K562 (cell line): ENCODE results near the gene GPR108. TPM values are rescaled to one million over a fixed set of nuclear protein-coding genes. Genes with fewer than 3 reads are reported as not detected.

Experiments
- C11orf30 ChIP-seq: fragments of 450-650 bp; IDR thresholded peaks from 2 replicates; pipeline ENCODE4 v1.6.1; 2016; ENCODE audit warnings: low read depth, mild to moderate bottlenecking
- EP400 ChIP-seq: fragments of 450-650 bp; IDR thresholded peaks from 2 replicates; pipeline ENCODE4 v1.6.1; 2017; ENCODE audit warnings: antibody characterized with exemption, mild to moderate bottlenecking, moderate library complexity
- ESRRA ChIP-seq: fragments of 450-650 bp; IDR thresholded peaks from 2 replicates; pipeline ENCODE4 v1.6.1; 2014; ENCODE audit warnings: low read depth, mild to moderate bottlenecking, moderate library complexity, borderline replicate concordance
- FOXA1 ChIP-seq: fragments of 450-650 bp; IDR thresholded peaks from 2 replicates; pipeline ENCODE4 v1.6.1; 2016; ENCODE audit warnings: mild to moderate bottlenecking, borderline replicate concordance
- HNRNPUL1 ChIP-seq: fragments of 200-400 bp; formaldehyde crosslinking; IDR thresholded peaks from 2 replicates; pipeline ENCODE4 v1.6.1; 2017; ENCODE audit warnings: low read length
- NFXL1 ChIP-seq: fragments of 450-650 bp; formaldehyde crosslinking; IDR thresholded peaks from 2 replicates; pipeline ENCODE4 v1.4.0; 2021; ENCODE audit warnings: mild to moderate bottlenecking
- POLR2AphosphoS2 ChIP-seq: IDR thresholded peaks from 2 replicates; pipeline ENCODE4 v1.6.1; 2012; ENCODE audit warnings: low read length, improper control_type of control experiment
- POLR2B ChIP-seq: fragments of 450-650 bp; IDR thresholded peaks from 2 replicates; pipeline ENCODE4 v1.6.1; 2018; ENCODE audit warnings: low read depth; ENCODE audit not compliant: partially characterized antibody
- RFX5 ChIP-seq: IDR thresholded peaks from 2 replicates; pipeline ENCODE4 v1.6.1; 2011; ENCODE audit warnings: low read depth, mild to moderate bottlenecking, improper control_type of control experiment, low read length
- SMC3 ChIP-seq: conservative IDR thresholded peaks from 2 replicates; pipeline ENCODE4 v1.6.1; 2011; ENCODE audit warnings: low read depth, low read length, improper control_type of control experiment; ENCODE audit not compliant: insufficient read depth
- YY1 ChIP-seq, 3 experiments: IDR thresholded peaks; 2 replicates each; pipeline ENCODE4 v1.6.1; 2011; ENCODE audit warnings: low read length in 2 of 3, mild to moderate bottlenecking in 2 of 3, moderate library complexity in 2 of 3, borderline replicate concordance in 1 of 3, control low read depth in 1 of 3, low read depth in 1 of 3; ENCODE audit not compliant: insufficient read depth in 3 of 3, insufficient replicate concordance in 2 of 3, control insufficient read depth in 1 of 3, insufficient read length in 1 of 3; ENCODE audit errors: extremely low read depth in 1 of 3
- ZNF408 ChIP-seq: fragments of 250-450 bp; sonication (Bioruptor Pico); IDR thresholded peaks from 2 replicates; pipeline ENCODE4 v1.4.0; 2020; ENCODE audit warnings: low read depth, mild to moderate bottlenecking, moderate library complexity
- polyA plus RNA-seq, 8 experiments: library from polyadenylated mRNA; depleted of rRNA in 4 of 8; stranded (reverse) in 5 of 8; unstranded in 3 of 8; fragments of >200 nt; fragmentation: Nextera tagmentation in 2 of 8; fragmentation: Illumina TruSeq in 1 of 8; extraction: Ambion mirVana in 2 of 8; extraction: Trizol in 1 of 8; gene quantifications; 2 replicates each; pipeline versions ENCODE4 v1.2.1 to v1.2.3, GENCODE V29; 2011 to 2014; ENCODE audit warnings: inconsistent platforms in 1 of 8, missing spikeins in 1 of 8
- total RNA-seq, 7 experiments: library from RNA; depleted of rRNA in 6 of 7; stranded (reverse); fragments of >200 nt in 6 of 7; fragmentation: Illumina TruSeq in 2 of 7; extraction: Trizol in 2 of 7; gene quantifications; 2 replicates each; pipeline versions ENCODE4 v1.2.1 to v1.2.3, GENCODE V29; 2011 to 2021; ENCODE audit warnings: low replicate concordance in 1 of 7
- TF ChIP-seq, protein P1 (sequence below): sonication (generic); formaldehyde crosslinking; IDR thresholded peaks from 2 replicates; pipeline ENCODE4 v1.8.0; 2023; ENCODE audit warnings: missing genetic modification reagents, mild to moderate bottlenecking, borderline replicate concordance
- TF ChIP-seq, protein P2 (sequence below): fragments of 450-650 bp; formaldehyde crosslinking; IDR thresholded peaks from 2 replicates; pipeline ENCODE4 v1.4.0; 2020; ENCODE audit warnings: mild to moderate bottlenecking, moderate library complexity
- TF ChIP-seq, protein P3 (sequence below): fragments of 450-650 bp; conservative IDR thresholded peaks from 2 replicates; pipeline ENCODE4 v1.6.1; 2016; ENCODE audit warnings: missing genetic modification characterization, low read depth, mild to moderate bottlenecking, missing compliant biosample characterization, moderate library complexity
- TF ChIP-seq, protein P4 (sequence below): sonication (generic); formaldehyde crosslinking; IDR thresholded peaks from 2 replicates; pipeline ENCODE4 v1.8.1; 2023; ENCODE audit warnings: mild to moderate bottlenecking, missing genetic modification reagents

GPR108 gene
- total and polyA plus RNA-seq, 9 of the 15 experiments (the other 6 are each of a cell fraction or from before 2014, with no cell fraction given), result 2.4 to 33.2 (median 24.4) TPM

DNA sequence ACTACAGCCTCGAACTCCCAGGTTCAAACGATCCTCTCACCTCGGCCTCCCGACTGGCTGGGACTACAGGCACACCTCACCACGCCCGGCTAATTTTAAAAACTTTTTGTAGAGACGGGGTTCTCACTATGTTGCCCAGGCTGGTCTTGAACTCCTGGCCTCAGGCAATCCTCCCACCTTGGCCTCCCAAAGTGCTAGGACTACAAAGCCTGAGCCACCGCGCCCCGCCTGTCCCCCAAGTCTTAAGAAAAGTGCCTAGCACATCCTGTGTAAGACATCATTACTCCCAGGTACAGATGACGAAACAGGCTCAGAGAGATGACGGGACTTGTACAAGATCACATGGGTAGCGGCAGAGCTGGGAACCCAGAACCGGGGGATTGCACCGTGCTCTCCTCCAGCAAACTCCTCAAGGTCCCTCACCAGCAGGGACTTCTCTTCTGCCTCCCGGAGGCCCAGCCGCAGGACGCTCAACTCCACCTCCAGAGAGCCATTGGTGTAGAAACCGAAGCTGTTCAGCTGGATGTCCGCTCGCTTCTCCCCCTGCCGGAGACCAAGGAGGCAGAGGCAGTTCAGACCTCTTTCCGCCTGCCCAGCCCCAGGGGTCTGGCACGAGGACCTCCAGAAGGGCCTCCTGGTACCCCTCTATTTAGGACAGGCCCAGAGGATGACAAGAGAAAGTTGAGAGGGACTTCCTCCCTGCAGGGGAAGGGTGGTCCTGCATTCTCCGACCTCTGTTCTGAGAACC lies 1.0 kb downstream of the GPR108 start (continued):
- TF ChIP-seq, protein P1, sequence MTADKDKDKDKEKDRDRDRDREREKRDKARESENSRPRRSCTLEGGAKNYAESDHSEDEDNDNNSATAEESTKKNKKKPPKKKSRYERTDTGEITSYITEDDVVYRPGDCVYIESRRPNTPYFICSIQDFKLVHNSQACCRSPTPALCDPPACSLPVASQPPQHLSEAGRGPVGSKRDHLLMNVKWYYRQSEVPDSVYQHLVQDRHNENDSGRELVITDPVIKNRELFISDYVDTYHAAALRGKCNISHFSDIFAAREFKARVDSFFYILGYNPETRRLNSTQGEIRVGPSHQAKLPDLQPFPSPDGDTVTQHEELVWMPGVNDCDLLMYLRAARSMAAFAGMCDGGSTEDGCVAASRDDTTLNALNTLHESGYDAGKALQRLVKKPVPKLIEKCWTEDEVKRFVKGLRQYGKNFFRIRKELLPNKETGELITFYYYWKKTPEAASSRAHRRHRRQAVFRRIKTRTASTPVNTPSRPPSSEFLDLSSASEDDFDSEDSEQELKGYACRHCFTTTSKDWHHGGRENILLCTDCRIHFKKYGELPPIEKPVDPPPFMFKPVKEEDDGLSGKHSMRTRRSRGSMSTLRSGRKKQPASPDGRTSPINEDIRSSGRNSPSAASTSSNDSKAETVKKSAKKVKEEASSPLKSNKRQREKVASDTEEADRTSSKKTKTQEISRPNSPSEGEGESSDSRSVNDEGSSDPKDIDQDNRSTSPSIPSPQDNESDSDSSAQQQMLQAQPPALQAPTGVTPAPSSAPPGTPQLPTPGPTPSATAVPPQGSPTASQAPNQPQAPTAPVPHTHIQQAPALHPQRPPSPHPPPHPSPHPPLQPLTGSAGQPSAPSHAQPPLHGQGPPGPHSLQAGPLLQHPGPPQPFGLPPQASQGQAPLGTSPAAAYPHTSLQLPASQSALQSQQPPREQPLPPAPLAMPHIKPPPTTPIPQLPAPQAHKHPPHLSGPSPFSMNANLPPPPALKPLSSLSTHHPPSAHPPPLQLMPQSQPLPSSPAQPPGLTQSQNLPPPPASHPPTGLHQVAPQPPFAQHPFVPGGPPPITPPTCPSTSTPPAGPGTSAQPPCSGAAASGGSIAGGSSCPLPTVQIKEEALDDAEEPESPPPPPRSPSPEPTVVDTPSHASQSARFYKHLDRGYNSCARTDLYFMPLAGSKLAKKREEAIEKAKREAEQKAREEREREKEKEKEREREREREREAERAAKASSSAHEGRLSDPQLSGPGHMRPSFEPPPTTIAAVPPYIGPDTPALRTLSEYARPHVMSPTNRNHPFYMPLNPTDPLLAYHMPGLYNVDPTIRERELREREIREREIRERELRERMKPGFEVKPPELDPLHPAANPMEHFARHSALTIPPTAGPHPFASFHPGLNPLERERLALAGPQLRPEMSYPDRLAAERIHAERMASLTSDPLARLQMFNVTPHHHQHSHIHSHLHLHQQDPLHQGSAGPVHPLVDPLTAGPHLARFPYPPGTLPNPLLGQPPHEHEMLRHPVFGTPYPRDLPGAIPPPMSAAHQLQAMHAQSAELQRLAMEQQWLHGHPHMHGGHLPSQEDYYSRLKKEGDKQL, result no peak
- no peak for TF ChIP-seq RFX5
- no peak for TF ChIP-seq HNRNPUL1
- TF ChIP-seq NFXL1, result no peak
- 0 out of 2 replicates have a peak, but pooled peaks have one; percentile 38 for TF ChIP-seq SMC3
- TF ChIP-seq, protein P2, sequence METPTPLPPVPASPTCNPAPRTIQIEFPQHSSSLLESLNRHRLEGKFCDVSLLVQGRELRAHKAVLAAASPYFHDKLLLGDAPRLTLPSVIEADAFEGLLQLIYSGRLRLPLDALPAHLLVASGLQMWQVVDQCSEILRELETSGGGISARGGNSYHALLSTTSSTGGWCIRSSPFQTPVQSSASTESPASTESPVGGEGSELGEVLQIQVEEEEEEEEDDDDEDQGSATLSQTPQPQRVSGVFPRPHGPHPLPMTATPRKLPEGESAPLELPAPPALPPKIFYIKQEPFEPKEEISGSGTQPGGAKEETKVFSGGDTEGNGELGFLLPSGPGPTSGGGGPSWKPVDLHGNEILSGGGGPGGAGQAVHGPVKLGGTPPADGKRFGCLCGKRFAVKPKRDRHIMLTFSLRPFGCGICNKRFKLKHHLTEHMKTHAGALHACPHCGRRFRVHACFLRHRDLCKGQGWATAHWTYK (CRISPR knock-in tag), result no peak
- no peak for TF ChIP-seq POLR2AphosphoS2
- peak; percentile 63 for TF ChIP-seq EP400
- TF ChIP-seq, protein P3, sequence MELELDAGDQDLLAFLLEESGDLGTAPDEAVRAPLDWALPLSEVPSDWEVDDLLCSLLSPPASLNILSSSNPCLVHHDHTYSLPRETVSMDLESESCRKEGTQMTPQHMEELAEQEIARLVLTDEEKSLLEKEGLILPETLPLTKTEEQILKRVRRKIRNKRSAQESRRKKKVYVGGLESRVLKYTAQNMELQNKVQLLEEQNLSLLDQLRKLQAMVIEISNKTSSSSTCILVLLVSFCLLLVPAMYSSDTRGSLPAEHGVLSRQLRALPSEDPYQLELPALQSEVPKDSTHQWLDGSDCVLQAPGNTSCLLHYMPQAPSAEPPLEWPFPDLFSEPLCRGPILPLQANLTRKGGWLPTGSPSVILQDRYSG (tag), result no peak
- no peak for TF ChIP-seq ZNF408 (CRISPR knock-in tag)
- peak in 2 of 3 experiments; percentile 68 to 79 for TF ChIP-seq YY1 (IDR thresholded peaks at IDR 0.05; ENCODE audit: borderline replicate concordance in 1 of 3, control insufficient read depth in 1 of 3, extremely low read depth in 1 of 3, insufficient read depth in 3 of 3, insufficient read length in 1 of 3, insufficient replicate concordance in 2 of 3, low read depth in 1 of 3, low read length in 2 of 3)
- peak; percentile 46 for TF ChIP-seq POLR2B
- TF ChIP-seq C11orf30, result peak; percentile 52
- TF ChIP-seq, protein P4, sequence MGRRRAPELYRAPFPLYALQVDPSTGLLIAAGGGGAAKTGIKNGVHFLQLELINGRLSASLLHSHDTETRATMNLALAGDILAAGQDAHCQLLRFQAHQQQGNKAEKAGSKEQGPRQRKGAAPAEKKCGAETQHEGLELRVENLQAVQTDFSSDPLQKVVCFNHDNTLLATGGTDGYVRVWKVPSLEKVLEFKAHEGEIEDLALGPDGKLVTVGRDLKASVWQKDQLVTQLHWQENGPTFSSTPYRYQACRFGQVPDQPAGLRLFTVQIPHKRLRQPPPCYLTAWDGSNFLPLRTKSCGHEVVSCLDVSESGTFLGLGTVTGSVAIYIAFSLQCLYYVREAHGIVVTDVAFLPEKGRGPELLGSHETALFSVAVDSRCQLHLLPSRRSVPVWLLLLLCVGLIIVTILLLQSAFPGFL (CRISPR knock-in tag), result peak; percentile 62; the same call in 1 of the 2 replicates
- TF ChIP-seq ESRRA, result peak; percentile 50; the same call in 1 of the 2 replicates
- TF ChIP-seq FOXA1, result no peak
